WTC11 (cell line): Measurements from ENCODE around the gene CST9.

Source experiments
- CREB1 ChIP-seq: sonication (generic); formaldehyde crosslinking; IDR thresholded peaks from 2 replicates; pipeline ENCODE4 v1.8.0; 2023; ENCODE audit warnings: mild to moderate bottlenecking, missing genetic modification reagents
- CTCF ChIP-seq: fragments of 200-600 bp; IDR thresholded peaks from 2 replicates; pipeline ENCODE4 v1.8.0; 2022; ENCODE audit warnings: antibody characterized with exemption
- E2F1 ChIP-seq: sonication (generic); formaldehyde crosslinking; IDR thresholded peaks from 2 replicates; pipeline ENCODE4 v1.8.0; 2022; ENCODE audit warnings: mild to moderate bottlenecking, missing genetic modification reagents
- MAX ChIP-seq: sonication (generic); formaldehyde crosslinking; IDR thresholded peaks from 2 replicates; pipeline ENCODE4 v1.8.0; 2022; ENCODE audit warnings: mild to moderate bottlenecking, missing genetic modification reagents
- ZNF281 ChIP-seq: sonication (generic); formaldehyde crosslinking; IDR thresholded peaks from 2 replicates; pipeline ENCODE4 v1.8.0; 2023; ENCODE audit warnings: mild to moderate bottlenecking, missing genetic modification reagents
- TF ChIP-seq, protein P1 (sequence below): sonication (generic); formaldehyde crosslinking; IDR thresholded peaks from 2 replicates; pipeline ENCODE4 v1.8.0; 2023; ENCODE audit warnings: missing genetic modification reagents, mild to moderate bottlenecking, borderline replicate concordance
- TF ChIP-seq, protein P2 (sequence below): sonication (generic); formaldehyde crosslinking; IDR thresholded peaks from 2 replicates; pipeline ENCODE4 v1.8.1; 2023; ENCODE audit warnings: mild to moderate bottlenecking, missing genetic modification reagents

GRCh38 chr20:23586735-23587525 lies 18.8 kb downstream of the CST9 start:
- no peak for TF ChIP-seq ZNF281 (CRISPR knock-in tag)
- TF ChIP-seq CTCF: no peak
- TF ChIP-seq, protein P1, sequence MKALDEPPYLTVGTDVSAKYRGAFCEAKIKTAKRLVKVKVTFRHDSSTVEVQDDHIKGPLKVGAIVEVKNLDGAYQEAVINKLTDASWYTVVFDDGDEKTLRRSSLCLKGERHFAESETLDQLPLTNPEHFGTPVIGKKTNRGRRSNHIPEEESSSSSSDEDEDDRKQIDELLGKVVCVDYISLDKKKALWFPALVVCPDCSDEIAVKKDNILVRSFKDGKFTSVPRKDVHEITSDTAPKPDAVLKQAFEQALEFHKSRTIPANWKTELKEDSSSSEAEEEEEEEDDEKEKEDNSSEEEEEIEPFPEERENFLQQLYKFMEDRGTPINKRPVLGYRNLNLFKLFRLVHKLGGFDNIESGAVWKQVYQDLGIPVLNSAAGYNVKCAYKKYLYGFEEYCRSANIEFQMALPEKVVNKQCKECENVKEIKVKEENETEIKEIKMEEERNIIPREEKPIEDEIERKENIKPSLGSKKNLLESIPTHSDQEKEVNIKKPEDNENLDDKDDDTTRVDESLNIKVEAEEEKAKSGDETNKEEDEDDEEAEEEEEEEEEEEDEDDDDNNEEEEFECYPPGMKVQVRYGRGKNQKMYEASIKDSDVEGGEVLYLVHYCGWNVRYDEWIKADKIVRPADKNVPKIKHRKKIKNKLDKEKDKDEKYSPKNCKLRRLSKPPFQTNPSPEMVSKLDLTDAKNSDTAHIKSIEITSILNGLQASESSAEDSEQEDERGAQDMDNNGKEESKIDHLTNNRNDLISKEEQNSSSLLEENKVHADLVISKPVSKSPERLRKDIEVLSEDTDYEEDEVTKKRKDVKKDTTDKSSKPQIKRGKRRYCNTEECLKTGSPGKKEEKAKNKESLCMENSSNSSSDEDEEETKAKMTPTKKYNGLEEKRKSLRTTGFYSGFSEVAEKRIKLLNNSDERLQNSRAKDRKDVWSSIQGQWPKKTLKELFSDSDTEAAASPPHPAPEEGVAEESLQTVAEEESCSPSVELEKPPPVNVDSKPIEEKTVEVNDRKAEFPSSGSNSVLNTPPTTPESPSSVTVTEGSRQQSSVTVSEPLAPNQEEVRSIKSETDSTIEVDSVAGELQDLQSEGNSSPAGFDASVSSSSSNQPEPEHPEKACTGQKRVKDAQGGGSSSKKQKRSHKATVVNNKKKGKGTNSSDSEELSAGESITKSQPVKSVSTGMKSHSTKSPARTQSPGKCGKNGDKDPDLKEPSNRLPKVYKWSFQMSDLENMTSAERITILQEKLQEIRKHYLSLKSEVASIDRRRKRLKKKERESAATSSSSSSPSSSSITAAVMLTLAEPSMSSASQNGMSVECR (CRISPR knock-in tag): no peak
- no peak for TF ChIP-seq MAX (CRISPR knock-in tag)
- TF ChIP-seq E2F1 (CRISPR knock-in tag): no peak
- no peak for TF ChIP-seq CREB1
- TF ChIP-seq, protein P2, sequence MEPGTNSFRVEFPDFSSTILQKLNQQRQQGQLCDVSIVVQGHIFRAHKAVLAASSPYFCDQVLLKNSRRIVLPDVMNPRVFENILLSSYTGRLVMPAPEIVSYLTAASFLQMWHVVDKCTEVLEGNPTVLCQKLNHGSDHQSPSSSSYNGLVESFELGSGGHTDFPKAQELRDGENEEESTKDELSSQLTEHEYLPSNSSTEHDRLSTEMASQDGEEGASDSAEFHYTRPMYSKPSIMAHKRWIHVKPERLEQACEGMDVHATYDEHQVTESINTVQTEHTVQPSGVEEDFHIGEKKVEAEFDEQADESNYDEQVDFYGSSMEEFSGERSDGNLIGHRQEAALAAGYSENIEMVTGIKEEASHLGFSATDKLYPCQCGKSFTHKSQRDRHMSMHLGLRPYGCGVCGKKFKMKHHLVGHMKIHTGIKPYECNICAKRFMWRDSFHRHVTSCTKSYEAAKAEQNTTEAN (CRISPR knock-in tag): no peak
